Measurements from ENCODE around the gene TEPSIN. TPM values are rescaled to one million over a fixed set of nuclear protein-coding genes. Genes with fewer than 3 reads are reported as not detected.

Gene TEPSIN
- total RNA-seq, 1 donor from 2014 or later: 40.2 TPM

- H3K4me3 ChIP-seq: no peak overlapping the region
- no peak for ATAC-seq
- intact Hi-C loops (cut with DNase I): no loop called here
- DNase-seq: no peak
- H3K36me3 ChIP-seq: no peaks in the 10 kb centered on the region
- no peak overlapping the region for H3K27ac ChIP-seq
- H3K27me3 ChIP-seq: peaks cover 4% of the 10 kb centered on the region
- no peaks in the 10 kb centered on the region for H3K9me3 ChIP-seq
- TF ChIP-seq CTCF (IDR thresholded peaks at IDR 0.05): no peak
- H3K4me1 ChIP-seq: no peaks in the 10 kb centered on the region
Observed at GRCh38 chr17:81180836-81181810, 57.7 kb downstream of the TEPSIN start.

GRCh38 chr17:81179861-81180260, 59.0 kb downstream of the TEPSIN start:
- H3K27ac ChIP-seq: no peak overlapping the region
- peaks cover 4% of the 10 kb centered on the region for H3K27me3 ChIP-seq
- H3K36me3 ChIP-seq: no peaks in the 10 kb centered on the region
- intact Hi-C loops (cut with DNase I): no loop called here
- no peaks in the 10 kb centered on the region for H3K4me1 ChIP-seq
- ATAC-seq: no peak
- no peak overlapping the region for H3K4me3 ChIP-seq
- no peak for TF ChIP-seq CTCF (IDR thresholded peaks at IDR 0.05)
- no peaks in the 10 kb centered on the region for H3K9me3 ChIP-seq
- no peak for DNase-seq

- no peak overlapping the region for H3K4me3 ChIP-seq
- DNase-seq: no peak
- H3K27ac ChIP-seq: no peak overlapping the region
- TF ChIP-seq CTCF (IDR thresholded peaks at IDR 0.05): no peak
- no peaks in the 10 kb centered on the region for H3K36me3 ChIP-seq
- no peaks in the 10 kb centered on the region for H3K9me3 ChIP-seq
- ATAC-seq: no peak
- no peaks in the 10 kb centered on the region for H3K4me1 ChIP-seq
- intact Hi-C loops (cut with DNase I): no loop called here
- peaks cover 4% of the 10 kb centered on the region for H3K27me3 ChIP-seq
Observed at GRCh38 chr17:81179220-81179619, 59.6 kb downstream of the TEPSIN start.

Other genes starting within 250 kb of the TEPSIN start
- 29.9 TPM for gene CHMP6, start 247.2 kb downstream of the TEPSIN start, total RNA-seq
- 139 TPM for gene BAIAP2, start 203.9 kb downstream of the TEPSIN start, total RNA-seq
- not detected for gene PVALEF, start 73.5 kb downstream of the TEPSIN start, total RNA-seq
- 72.5 TPM for gene AATK, start 72.8 kb downstream of the TEPSIN start, total RNA-seq
- gene CEP131, start 16.1 kb downstream of the TEPSIN start, total RNA-seq: 7.5 TPM
- gene NDUFAF8, start 263 bp upstream of the TEPSIN start, total RNA-seq: 32.6 TPM
- gene SLC38A10, start 56.3 kb upstream of the TEPSIN start, total RNA-seq: 87.3 TPM
- gene BAHCC1, start 156.4 kb upstream of the TEPSIN start, total RNA-seq: 23.3 TPM